Nephron (organoid): ENCODE results near the gene IQCH.

Source experiments
- H3K27ac Mint-ChIP-seq, 3 experiments: 2 replicates each; pipeline ENCODE4 v1.8.0; 2020; ENCODE audit warnings: mixed read lengths in 3 of 3, mild to moderate bottlenecking in 2 of 3, moderate library complexity in 1 of 3
- H3K27me3 Mint-ChIP-seq: 2 replicates; pipeline ENCODE4 v1.8.0; 2021; ENCODE audit warnings: low read depth, mild to moderate bottlenecking, moderate library complexity, mixed read lengths
- H3K36me3 Mint-ChIP-seq: 2 replicates; pipeline ENCODE4 v1.8.0; 2020; ENCODE audit warnings: low read depth, mixed read lengths
- H3K4me1 Mint-ChIP-seq: 2 replicates; pipeline ENCODE4 v1.8.0; 2020; ENCODE audit warnings: mixed read lengths
- H3K4me3 Mint-ChIP-seq, 3 experiments: 2 replicates each; pipeline ENCODE4 v1.8.0; 2020; ENCODE audit warnings: mild to moderate bottlenecking in 3 of 3, mixed read lengths in 3 of 3, moderate library complexity in 2 of 3
- H3K9me3 Mint-ChIP-seq: 2 replicates; pipeline ENCODE4 v1.8.0; 2020; ENCODE audit warnings: mixed read lengths
- TF ChIP-seq, protein P1 (sequence below), 3 experiments: fragments of 200-600 bp; sonication (generic); IDR thresholded peaks; one replicate each; pipeline ENCODE4 v1.5.0; 2021; ENCODE audit warnings: antibody characterized with exemption in 3 of 3; ENCODE audit not compliant: unreplicated experiment in 3 of 3

IQCH gene

GRCh38 chr15:67254238-67255175, at the start of gene IQCH, which contains the start of gene AAGAB:
IQCH (plus strand) TSS chr15:67254786; CDS start chr15:67254897, 111 bp downstream.
AAGAB (minus strand) TSS chr15:67254661; CDS start chr15:67254631, 30 bp downstream.
- H3K9me3 Mint-ChIP-seq = no peaks in the 10 kb centered on the region
- H3K4me3 Mint-ChIP-seq = peak within 1 kb of the TSS; percentile 97 to 98 (median 97)
- TF ChIP-seq, protein P1, sequence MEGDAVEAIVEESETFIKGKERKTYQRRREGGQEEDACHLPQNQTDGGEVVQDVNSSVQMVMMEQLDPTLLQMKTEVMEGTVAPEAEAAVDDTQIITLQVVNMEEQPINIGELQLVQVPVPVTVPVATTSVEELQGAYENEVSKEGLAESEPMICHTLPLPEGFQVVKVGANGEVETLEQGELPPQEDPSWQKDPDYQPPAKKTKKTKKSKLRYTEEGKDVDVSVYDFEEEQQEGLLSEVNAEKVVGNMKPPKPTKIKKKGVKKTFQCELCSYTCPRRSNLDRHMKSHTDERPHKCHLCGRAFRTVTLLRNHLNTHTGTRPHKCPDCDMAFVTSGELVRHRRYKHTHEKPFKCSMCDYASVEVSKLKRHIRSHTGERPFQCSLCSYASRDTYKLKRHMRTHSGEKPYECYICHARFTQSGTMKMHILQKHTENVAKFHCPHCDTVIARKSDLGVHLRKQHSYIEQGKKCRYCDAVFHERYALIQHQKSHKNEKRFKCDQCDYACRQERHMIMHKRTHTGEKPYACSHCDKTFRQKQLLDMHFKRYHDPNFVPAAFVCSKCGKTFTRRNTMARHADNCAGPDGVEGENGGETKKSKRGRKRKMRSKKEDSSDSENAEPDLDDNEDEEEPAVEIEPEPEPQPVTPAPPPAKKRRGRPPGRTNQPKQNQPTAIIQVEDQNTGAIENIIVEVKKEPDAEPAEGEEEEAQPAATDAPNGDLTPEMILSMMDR (IDR thresholded peaks at IDR 0.05; ENCODE audit: unreplicated experiment in 3 of 3) = no peak
- H3K36me3 Mint-ChIP-seq = no peaks in the 10 kb centered on the region
- H3K27ac Mint-ChIP-seq = peak within 1 kb of the TSS; percentile 68 to 95 (median 86)
- peaks cover 7% of the 10 kb centered on the region for H3K27me3 Mint-ChIP-seq
- H3K4me1 Mint-ChIP-seq = peaks cover 17% of the 10 kb centered on the region

DNA sequence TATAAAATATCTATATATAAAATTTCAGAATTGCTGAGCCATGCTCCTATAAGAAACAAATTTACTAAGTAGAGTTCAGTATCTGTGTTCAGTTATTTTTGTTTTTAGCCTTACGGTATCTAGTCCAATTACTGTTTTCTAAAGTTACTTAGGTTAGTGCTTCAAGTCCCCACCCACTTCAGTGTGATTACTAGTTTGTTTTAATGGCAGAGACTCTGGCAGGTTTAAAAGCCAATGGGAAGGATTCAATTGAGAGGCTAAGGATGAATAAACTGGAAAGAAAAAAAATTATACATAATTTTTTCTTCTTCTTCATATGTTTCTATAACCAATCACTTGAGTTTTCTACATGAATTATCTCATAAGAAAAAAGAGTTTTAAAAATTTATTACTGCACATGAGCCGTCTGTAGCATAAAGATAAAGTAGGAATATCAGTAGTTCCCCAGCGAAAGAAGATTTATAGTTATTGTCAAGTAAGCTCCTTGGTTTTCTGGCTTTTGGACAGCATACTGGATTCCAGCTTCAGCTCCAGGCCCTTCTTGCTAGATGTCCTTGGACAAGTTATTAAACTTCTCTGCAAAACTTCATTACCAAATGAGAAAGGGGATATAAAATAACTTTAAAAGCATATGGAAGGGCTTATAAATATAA, 46.9 kb upstream of the IQCH start:
- TF ChIP-seq, protein P1 (IDR thresholded peaks at IDR 0.05; ENCODE audit: unreplicated experiment in 3 of 3) = no peak
- Mint-ChIP-seq H3K4me1 (peaks cover 23% of the 10 kb centered on the region), H3K4me3 (no peak overlapping the region), H3K36me3 (peaks cover 29% of the 10 kb centered on the region), H3K9me3 (no peaks in the 10 kb centered on the region), H3K27ac (peak overlapping the region in 2 of 3 experiments; percentile 40 to 47), H3K27me3 (no peaks in the 10 kb centered on the region)

GRCh38 chr15:67208396-67208795, 46.2 kb upstream of the IQCH start:
- TF ChIP-seq, protein P1 (IDR thresholded peaks at IDR 0.05; ENCODE audit: unreplicated experiment in 3 of 3) = no peak
- Mint-ChIP-seq H3K27ac (no peak overlapping the region), H3K36me3 (peaks cover 26% of the 10 kb centered on the region), H3K9me3 (no peaks in the 10 kb centered on the region), H3K27me3 (no peaks in the 10 kb centered on the region), H3K4me3 (no peak overlapping the region), H3K4me1 (peaks cover 23% of the 10 kb centered on the region)

DNA sequence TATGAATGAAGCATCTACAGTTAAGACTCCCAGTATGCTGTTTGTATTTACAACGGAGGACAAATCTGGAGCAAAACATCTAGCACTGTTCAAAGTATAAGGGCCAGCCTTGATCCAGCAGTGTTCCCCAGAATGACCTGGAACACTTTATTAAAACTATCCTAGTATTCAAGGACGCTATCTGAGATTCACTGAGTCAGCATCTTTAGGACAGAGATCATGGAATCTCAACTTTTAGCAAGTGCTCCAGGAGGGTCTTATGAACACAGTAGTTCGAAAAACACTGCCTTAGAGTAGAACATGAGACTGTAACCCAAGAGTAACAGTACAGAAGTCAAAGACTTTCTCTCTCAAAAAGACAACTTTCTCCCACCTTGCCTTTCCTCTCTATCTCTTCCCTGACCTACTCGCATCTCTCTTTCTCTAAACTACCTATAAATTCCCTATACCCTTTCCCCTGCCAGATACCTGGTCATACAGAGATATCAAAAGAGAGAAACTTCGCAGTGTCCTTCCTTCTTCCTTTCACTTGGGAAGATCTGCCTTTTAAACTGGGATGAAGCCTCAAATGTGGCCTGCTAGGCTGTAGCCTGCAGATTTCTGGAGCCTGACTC, 43.9 kb upstream of the IQCH start:
- TF ChIP-seq, protein P1 (IDR thresholded peaks at IDR 0.05; ENCODE audit: unreplicated experiment in 3 of 3) = no peak
- Mint-ChIP-seq H3K27me3 (no peaks in the 10 kb centered on the region), H3K27ac (peak overlapping the region in 1 of 3 experiments; percentile 6), H3K4me1 (peaks cover 28% of the 10 kb centered on the region), H3K4me3 (no peak overlapping the region), H3K9me3 (no peaks in the 10 kb centered on the region), H3K36me3 (peaks cover 13% of the 10 kb centered on the region)

DNA sequence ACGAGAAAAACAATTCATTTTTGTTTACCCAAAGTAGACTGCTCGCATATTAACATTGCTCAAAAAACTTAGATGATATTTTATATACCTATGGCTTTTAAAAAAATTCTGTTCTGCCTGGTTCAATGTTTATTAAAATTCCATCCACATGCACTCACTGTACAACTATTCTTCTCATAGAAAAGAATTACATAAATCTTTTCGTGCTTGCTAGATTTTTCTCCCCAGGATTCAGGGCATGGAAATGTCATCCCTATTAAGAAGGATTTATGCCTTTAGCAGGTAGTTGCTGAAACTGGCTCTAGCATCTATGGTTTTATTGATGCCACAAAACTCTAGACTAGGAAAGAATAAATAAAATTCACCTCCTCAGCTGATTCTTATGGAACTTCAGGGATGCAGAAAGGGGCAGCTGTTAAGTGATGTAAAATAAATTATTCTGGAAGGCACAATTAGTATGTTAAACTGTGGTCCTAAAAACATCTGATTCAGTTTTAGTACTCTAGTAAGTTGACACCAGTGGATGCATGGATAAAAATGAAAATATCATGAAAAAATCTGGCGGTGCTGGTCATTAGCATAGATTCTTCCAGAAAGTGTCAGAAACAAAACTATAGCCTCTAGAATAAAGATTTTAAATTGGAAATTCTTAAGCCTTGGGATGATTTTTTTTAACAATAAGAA, 41.8 kb upstream of the IQCH start:
- H3K27ac Mint-ChIP-seq = no peak overlapping the region
- H3K4me1 Mint-ChIP-seq = peaks cover 24% of the 10 kb centered on the region
- H3K36me3 Mint-ChIP-seq = peaks cover 14% of the 10 kb centered on the region
- H3K4me3 Mint-ChIP-seq = no peak overlapping the region
- no peaks in the 10 kb centered on the region for H3K9me3 Mint-ChIP-seq
- no peaks in the 10 kb centered on the region for H3K27me3 Mint-ChIP-seq
- TF ChIP-seq, protein P1 (IDR thresholded peaks at IDR 0.05; ENCODE audit: unreplicated experiment in 3 of 3) = no peak
